Hepatocyte (in vitro differentiated cells): ENCODE data around the gene NR2E1.

Experiments used
- EZH2 ChIP-seq: fragments of 200-600 bp; sonication (generic); IDR thresholded peaks from 2 replicates; pipeline ENCODE4 v1.6.1; 2016; ENCODE audit warnings: antibody characterized with exemption, mild to moderate bottlenecking, borderline replicate concordance
- EZH2phosphoT487 ChIP-seq: fragments of 200-600 bp; sonication (generic); IDR thresholded peaks from one replicate; pipeline ENCODE4 v1.6.1; 2018; ENCODE audit warnings: antibody characterized with exemption, mild to moderate bottlenecking, low read depth, moderate library complexity; ENCODE audit not compliant: unreplicated experiment, severe bottlenecking
- TF ChIP-seq, protein P1 (sequence below): fragments of 200-600 bp; sonication (generic); IDR thresholded peaks from 2 replicates; pipeline ENCODE4 v1.5.1; 2016; ENCODE audit warnings: antibody characterized with exemption, mild to moderate bottlenecking; ENCODE audit not compliant: poor library complexity

DNA sequence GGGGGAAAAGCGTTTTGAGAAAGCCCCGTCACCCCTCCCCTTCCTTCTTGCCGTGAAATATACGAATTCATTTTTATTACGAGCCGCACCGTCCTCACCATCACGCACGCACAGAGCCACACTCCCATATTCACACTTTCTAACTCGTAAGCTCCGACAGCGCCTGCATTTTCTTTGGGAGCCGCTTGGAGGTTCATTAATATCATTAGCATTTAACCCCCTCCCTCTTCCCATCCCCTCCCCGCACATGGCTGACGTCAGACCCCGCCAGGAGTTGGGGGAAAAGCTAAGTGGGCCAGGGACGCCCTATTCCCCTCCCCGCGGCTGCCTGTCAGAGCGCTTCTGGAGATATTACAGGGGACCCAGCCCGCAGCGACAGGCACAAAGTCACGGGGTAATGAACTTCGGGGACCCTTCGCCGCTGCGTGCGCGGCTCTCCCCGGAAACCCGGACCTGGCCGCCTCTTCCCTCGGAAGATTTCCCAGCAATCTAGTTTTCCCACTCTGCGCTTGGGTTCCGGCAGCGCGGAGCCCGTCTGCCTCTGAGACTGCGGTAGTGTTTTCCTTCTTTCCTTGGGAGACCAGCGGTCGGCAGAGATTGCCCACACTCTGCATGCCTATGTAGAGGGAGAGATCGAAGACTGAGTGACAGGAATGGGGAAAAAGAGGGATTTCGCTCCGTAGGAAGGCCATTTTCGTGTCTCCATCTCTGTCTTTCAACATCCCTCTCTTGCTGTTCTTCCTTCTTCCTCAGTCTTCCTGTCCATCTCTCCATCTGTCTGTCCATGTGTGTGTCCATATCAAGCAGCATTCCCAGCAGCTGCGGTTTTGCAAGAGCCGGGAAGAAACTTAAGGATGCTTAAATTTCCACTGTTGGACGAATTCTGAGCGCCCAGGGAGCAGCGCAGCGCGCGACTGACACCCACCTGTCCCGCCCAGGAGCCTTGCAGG lies at the start of gene NR2E1:
- TF ChIP-seq, protein P1, sequence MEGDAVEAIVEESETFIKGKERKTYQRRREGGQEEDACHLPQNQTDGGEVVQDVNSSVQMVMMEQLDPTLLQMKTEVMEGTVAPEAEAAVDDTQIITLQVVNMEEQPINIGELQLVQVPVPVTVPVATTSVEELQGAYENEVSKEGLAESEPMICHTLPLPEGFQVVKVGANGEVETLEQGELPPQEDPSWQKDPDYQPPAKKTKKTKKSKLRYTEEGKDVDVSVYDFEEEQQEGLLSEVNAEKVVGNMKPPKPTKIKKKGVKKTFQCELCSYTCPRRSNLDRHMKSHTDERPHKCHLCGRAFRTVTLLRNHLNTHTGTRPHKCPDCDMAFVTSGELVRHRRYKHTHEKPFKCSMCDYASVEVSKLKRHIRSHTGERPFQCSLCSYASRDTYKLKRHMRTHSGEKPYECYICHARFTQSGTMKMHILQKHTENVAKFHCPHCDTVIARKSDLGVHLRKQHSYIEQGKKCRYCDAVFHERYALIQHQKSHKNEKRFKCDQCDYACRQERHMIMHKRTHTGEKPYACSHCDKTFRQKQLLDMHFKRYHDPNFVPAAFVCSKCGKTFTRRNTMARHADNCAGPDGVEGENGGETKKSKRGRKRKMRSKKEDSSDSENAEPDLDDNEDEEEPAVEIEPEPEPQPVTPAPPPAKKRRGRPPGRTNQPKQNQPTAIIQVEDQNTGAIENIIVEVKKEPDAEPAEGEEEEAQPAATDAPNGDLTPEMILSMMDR, result no peak
- peak; percentile 99 for TF ChIP-seq EZH2
- TF ChIP-seq EZH2phosphoT487, result peak; percentile 92
